PC-9 (cell line): ENCODE results near the gene RPS28.

Experiments used
- CTCF ChIP-seq: fragments of 200-600 bp; sonication (generic); conservative IDR thresholded peaks from 2 replicates; pipeline ENCODE4 v1.6.1; 2017; ENCODE audit warnings: mixed run types, antibody characterized with exemption, mild to moderate bottlenecking, moderate library complexity
- EZH2 ChIP-seq: fragments of 200-600 bp; sonication (generic); IDR thresholded peaks from 2 replicates; pipeline ENCODE4 v1.8.0; 2017; ENCODE audit warnings: antibody characterized with exemption, low read depth

- no peak for TF ChIP-seq EZH2
- TF ChIP-seq CTCF = no peak
These were observed 46.2 kb downstream of the RPS28 start for GRCh38 chr19:8367327-8368001.
